ENCODE data around the gene EIF2S2.

The EIF2S2 gene

GRCh38 chr20:34082232-34082887 lies 29.7 kb downstream of the EIF2S2 start:
- no peak for TF ChIP-seq CTCF (IDR thresholded peaks at IDR 0.05; ENCODE audit: unreplicated experiment in 3 of 3)
- Mint-ChIP-seq H3K27ac (no peak overlapping the region), H3K36me3 (ENCODE audit: low read depth) (peaks cover 58% of the 10 kb centered on the region), H3K4me3 (no peak overlapping the region), H3K4me1 (peaks cover 18% of the 10 kb centered on the region), H3K9me3 (no peaks in the 10 kb centered on the region), H3K27me3 (ENCODE audit: low read depth) (no peaks in the 10 kb centered on the region)

GRCh38 chr20:34079818-34080217 lies 32.2 kb downstream of the EIF2S2 start:
- peaks cover 51% of the 10 kb centered on the region for H3K36me3 Mint-ChIP-seq (ENCODE audit: low read depth)
- no peak overlapping the region for H3K4me3 Mint-ChIP-seq
- no peaks in the 10 kb centered on the region for H3K27me3 Mint-ChIP-seq (ENCODE audit: low read depth)
- TF ChIP-seq CTCF (IDR thresholded peaks at IDR 0.05; ENCODE audit: unreplicated experiment in 3 of 3): no peak
- H3K9me3 Mint-ChIP-seq: no peaks in the 10 kb centered on the region
- peaks cover 18% of the 10 kb centered on the region for H3K4me1 Mint-ChIP-seq
- H3K27ac Mint-ChIP-seq: no peak overlapping the region

GRCh38 chr20:34078540-34078939 lies 33.5 kb downstream of the EIF2S2 start:
- no peaks in the 10 kb centered on the region for H3K27me3 Mint-ChIP-seq (ENCODE audit: low read depth)
- H3K4me3 Mint-ChIP-seq: no peak overlapping the region
- no peak overlapping the region for H3K27ac Mint-ChIP-seq
- no peak for TF ChIP-seq CTCF (IDR thresholded peaks at IDR 0.05; ENCODE audit: unreplicated experiment in 3 of 3)
- H3K4me1 Mint-ChIP-seq: peaks cover 9% of the 10 kb centered on the region
- H3K36me3 Mint-ChIP-seq (ENCODE audit: low read depth): peaks cover 40% of the 10 kb centered on the region
- no peaks in the 10 kb centered on the region for H3K9me3 Mint-ChIP-seq

- no peak for TF ChIP-seq CTCF (IDR thresholded peaks at IDR 0.05; ENCODE audit: unreplicated experiment in 3 of 3)
- peaks cover 5% of the 10 kb centered on the region for H3K4me1 Mint-ChIP-seq
- H3K9me3 Mint-ChIP-seq: no peaks in the 10 kb centered on the region
- H3K27ac Mint-ChIP-seq: no peak overlapping the region
- H3K27me3 Mint-ChIP-seq (ENCODE audit: low read depth): no peaks in the 10 kb centered on the region
- H3K36me3 Mint-ChIP-seq (ENCODE audit: low read depth): peaks cover 46% of the 10 kb centered on the region
- no peak overlapping the region for H3K4me3 Mint-ChIP-seq
These were observed 35.1 kb downstream of the EIF2S2 start for GRCh38 chr20:34076952-34077351.

- H3K4me3 Mint-ChIP-seq: no peak overlapping the region
- no peaks in the 10 kb centered on the region for H3K9me3 Mint-ChIP-seq
- H3K27ac Mint-ChIP-seq: no peak overlapping the region
- no peak for TF ChIP-seq CTCF (IDR thresholded peaks at IDR 0.05; ENCODE audit: unreplicated experiment in 3 of 3)
- peaks cover 5% of the 10 kb centered on the region for H3K4me1 Mint-ChIP-seq
- H3K27me3 Mint-ChIP-seq (ENCODE audit: low read depth): no peaks in the 10 kb centered on the region
- peaks cover 37% of the 10 kb centered on the region for H3K36me3 Mint-ChIP-seq (ENCODE audit: low read depth)
These were observed 36.4 kb downstream of the EIF2S2 start for GRCh38 chr20:34075647-34076046.

- Mint-ChIP-seq H3K27ac (no peak overlapping the region), H3K36me3 (ENCODE audit: low read depth) (peaks cover 32% of the 10 kb centered on the region), H3K9me3 (no peaks in the 10 kb centered on the region), H3K4me1 (peaks cover 14% of the 10 kb centered on the region), H3K4me3 (no peak overlapping the region), H3K27me3 (ENCODE audit: low read depth) (no peaks in the 10 kb centered on the region)
- TF ChIP-seq CTCF (IDR thresholded peaks at IDR 0.05; ENCODE audit: unreplicated experiment in 3 of 3): no peak
These were observed 37.8 kb downstream of the EIF2S2 start for GRCh38 chr20:34074101-34074760.

All from nephron (organoid).